M059J (cell line): ENCODE results near the gene DCBLD1. TPM values are rescaled to one million over a fixed set of nuclear protein-coding genes. Genes with fewer than 3 reads are reported as not detected.

ENCODE experiments used
- DNase-seq: peaks from one replicate; pipeline ENCODE4 v3.0.0-alpha.2; 2012; ENCODE audit warnings: low read depth
- total RNA-seq: library from RNA; depleted of rRNA; stranded (reverse); fragments of >200 nt; shearing (Covaris generic); gene quantifications from 2 replicates; pipeline ENCODE4 v1.2.3, GENCODE V29; 2014

Gene DCBLD1
- total RNA-seq, 1 experiment from 2014 or later, result 51.6 TPM

DNA sequence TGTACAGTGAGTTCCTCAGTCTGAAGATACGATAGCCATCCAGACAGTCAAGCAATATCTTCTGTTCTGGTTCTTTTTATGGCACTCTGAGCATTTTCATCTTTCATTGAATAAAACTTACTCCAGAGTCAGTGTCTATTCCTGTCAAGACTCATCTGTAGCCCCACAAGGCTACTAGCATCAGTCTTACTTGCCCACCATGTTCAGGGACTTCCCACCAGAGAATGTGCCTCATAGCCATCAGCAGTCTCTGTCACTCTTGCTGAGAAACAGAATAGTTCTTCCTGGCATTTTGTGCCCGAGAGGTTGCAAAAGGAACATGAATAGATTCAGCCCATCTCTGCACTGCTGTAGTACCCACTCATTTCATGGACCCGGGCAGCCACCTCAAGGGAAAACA, 12.7 kb upstream of the DCBLD1 start:
- no peak for DNase-seq

DNA sequence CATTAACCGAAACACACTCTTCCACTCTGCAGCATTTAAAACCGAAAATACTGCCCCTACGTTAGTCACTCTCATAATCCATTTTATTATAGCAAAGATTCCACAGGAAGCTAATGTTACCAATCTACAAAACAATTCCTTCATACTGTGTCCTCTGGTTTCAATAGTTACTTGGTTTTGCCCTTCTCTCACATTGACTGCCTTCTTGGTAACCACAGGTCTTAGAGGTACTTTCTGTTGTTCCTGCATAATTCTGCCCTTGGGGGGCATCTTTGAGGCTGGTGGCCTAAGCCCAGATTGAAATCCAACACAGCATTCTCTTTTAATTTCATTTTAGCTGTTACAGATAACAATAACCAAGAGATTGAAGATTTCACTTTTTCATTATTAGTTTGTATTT, 9.8 kb upstream of the DCBLD1 start:
- DNase-seq, result no peak

DNA sequence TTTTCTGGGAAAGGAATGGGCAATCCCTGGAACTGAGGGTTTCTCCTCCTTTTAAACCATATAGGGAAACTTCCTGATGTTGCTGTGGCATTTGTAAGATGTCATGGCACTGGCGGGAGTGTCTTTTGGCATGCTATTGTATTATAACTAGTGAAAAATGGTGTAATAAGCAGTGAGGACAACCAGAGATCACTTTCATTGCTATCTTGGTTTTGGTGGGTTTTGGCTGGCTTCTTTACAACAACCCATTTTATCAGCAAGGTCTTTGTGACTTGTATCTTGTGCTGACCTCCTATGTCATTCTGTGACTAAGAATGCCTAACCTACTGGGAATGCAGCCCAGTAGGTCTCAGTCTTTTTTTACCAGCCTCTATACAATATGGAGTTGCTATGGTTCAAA, 9.1 kb upstream of the DCBLD1 start:
- no peak for DNase-seq

- no peak for DNase-seq
Measured at GRCh38 chr6:117477988-117478852, 4.3 kb upstream of the DCBLD1 start.

GRCh38 chr6:117478853-117479231, 3.6 kb upstream of the DCBLD1 start:
- no peak for DNase-seq

DNA sequence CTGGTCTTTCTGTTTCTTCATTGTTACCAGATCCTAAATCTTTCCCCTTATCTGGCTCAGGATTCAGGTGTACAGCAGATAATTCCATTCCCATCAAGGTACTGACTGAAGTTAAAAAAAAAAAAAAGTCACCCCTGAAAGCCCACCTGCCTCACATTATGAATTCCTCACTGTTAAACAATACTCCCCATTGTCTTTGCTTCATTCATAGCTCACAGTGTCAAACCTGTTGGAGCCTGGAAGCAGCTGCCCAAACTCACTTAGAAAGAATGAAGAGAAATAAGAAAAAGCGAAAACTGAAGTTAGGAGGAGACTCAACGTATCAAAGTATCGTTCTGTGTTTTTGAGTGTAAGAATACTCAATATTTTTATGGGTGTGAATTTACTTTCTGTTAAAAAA, 1.8 kb upstream of the DCBLD1 start:
- no peak for DNase-seq

- DNase-seq, result no peak
Measured at GRCh38 chr6:117481278-117481925, 1.1 kb upstream of the DCBLD1 start.

- DNase-seq, result no peak
Measured at GRCh38 chr6:117481926-117482239, 591 bp upstream of the DCBLD1 start.

DNA sequence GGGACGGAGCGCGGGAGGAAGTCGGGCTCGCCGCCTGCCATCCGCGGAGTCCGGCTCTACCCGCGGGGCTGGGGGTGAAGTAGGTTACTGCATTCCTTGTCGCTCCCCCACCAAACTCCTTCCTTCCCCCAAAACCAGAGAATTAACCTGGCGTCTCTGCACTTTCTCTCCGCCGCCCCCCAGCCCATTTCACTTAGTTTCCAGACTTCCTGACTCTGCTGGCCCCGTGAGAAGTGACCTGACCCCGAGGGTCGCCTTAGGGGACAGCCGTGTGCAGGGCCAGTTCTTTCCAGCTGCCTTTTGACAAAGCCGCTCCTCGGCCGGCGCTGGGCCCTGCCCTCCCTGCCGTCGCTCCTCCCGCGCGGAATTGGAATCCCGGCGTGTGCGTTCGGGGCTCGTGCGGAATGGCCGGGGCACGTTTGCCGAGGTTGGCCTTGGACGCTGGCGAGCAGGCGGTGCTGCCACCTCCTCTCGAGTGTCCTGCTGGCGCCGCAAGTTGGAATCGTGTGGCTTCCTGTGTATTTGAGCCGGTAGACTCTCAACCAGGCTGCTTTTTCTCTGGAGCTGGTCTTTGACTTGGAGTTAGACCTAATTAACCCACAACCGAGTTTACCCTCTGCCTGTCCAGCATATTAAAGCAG, 650 bp downstream of the DCBLD1 start:
- DNase-seq, result peak; percentile 55

GRCh38 chr6:117483645-117484016, 1.2 kb downstream of the DCBLD1 start:
- peak; percentile 42 for DNase-seq

DNA sequence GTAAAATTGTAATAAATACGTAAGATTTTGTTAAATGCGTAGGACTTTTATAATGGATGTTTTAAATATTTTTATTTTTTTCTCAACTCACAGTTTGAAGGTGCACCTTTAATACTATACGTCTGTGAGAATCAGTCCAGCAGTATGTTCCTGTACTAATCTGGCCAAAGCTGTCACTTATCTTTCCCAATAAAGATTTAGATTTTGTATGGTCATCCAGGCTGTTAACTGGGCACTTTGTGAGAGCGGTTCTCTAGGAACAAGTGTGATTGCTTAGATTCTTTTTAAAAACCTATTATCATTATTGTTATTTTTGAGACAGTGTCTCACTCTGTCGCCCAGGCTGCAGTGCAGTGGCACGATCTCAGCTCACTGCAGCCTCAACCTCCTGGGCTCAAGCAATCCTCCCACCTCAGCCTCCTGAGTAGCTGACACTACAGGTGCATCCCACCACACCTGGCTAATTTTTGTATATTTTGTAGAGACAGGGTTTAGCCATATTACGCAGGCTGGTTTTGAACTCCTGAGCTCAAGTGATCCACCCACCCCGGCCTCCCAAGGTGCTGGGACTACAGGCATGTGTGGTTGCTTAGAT, 1.7 kb downstream of the DCBLD1 start:
- no peak for DNase-seq

DNA sequence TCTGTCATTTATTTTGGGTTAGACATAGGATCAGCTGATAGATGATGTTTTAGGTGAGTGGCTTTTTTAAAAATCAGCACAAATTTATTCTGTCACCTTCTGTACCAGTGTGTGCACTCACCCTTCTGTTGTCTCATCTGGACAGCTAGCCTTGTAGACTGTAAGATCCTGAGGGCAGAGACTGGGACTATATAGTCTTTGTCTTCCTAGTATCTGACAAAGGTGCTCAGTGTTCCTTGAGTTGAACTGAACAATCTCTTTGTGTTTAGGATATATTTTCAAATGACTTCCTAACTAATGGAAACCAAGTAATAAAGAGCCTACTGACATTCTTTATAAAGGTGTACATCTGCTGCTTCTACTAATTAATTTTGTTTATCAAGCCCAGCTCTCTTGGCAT, 3.0 kb downstream of the DCBLD1 start:
- DNase-seq, result no peak

GRCh38 chr6:117487821-117488220, 5.3 kb downstream of the DCBLD1 start:
- DNase-seq, result no peak

GRCh38 chr6:117489003-117489402, 6.5 kb downstream of the DCBLD1 start:
- no peak for DNase-seq

GRCh38 chr6:117491916-117492315, 9.4 kb downstream of the DCBLD1 start:
- no peak for DNase-seq

DNA sequence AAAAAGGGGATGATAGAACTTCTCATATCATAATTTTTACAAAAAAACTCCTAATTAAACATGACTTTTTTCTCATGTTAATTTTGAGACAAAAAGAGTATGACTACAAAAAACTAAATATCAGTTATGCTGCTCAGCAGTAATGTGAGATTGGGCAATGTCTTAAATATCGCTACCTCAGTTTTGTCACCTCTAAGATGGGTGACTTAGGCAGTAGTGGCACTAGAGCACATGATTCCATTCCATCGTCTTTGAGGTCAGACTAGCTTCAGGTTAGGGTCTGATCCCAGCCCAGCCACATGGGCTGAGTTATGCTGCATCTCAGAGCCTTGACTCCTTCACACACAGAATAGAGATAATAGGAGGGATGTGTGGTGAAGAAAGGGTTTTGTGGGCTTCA, 11.0 kb downstream of the DCBLD1 start:
- DNase-seq, result no peak

DNA sequence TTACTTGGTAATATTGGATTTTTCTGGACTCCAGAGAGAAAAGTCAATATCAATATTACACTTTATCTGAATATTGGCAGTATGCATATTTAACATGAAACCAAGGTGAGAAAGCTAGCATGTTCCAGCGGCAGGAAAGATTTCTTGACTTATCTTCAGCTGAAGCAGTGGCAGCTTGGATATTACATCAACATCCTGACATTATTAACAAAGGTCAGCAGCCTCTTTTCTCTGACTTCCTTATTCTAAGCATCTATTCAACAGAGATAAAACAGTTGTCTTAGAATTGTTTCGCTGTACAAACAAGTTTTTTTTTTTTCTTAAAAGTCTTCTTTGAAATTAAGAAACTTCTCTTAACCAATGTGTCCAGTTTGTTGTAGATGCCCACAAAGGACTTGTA, 11.8 kb downstream of the DCBLD1 start:
- DNase-seq, result no peak

DNA sequence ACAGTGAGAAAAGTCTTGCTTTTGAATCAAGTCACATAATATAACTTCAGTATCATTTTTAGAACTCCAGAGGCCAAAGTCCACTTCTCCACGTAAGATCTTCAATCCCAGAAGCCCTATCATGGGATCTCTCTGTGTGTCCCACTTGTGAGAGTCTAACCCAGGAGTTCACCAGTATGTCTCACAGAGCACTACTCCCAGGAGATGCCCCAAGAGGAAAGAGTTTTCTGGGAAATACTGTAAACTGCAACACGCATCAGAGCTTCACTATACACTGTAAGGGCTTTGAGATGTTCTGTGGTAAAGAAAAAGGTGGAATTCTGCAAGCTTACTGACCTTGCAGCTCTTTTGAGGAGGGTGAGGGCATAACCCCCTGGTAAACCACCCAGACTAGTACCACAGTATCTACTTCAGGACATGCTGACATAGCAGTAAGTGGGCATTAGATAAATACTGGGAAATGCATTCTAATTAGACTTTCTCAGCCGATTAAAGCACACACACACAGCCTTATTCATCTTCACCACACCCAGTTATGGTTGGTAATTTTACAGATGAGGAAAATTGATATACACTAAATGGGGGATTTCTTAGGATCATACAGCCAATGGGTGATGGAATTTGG, 12.3 kb downstream of the DCBLD1 start:
- DNase-seq, result no peak

DNA sequence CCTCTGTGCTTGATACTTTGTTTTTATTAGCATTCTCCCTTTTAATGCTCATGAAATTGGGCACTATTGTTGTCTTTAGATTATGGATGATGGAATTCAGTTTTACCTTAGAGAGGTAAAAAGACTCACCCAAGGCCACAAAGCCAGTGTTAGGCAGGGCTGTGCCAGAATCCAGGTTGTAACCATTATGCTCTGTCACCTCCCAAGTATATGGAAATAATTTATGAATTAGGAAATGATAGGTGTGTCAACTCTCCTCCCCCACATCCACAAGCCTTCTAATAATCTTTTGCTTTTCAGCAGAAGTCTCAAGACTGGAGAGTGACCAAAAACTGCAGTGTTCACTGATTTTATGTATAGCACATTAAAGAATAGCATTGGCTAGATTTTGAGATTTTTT, 13.0 kb downstream of the DCBLD1 start:
- DNase-seq, result no peak

DNA sequence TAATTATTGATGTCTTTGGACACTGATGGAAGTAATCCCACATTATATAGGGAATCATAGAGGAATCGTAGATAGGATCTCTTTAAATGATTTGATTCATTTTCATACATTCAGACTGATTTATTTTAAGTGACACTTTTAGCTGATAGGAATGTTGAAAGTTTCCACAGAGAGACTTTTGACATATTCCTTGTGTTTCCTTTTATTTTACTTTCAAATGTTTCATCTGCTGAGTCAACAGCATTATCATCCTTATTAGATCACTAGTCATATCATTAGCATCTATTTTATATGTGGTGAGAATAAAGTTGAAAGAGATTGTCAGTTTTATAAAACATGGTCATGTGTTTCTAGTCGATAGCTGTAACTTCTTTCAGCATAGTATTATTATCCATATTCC, 13.4 kb downstream of the DCBLD1 start:
- peak; percentile 38 for DNase-seq

DNA sequence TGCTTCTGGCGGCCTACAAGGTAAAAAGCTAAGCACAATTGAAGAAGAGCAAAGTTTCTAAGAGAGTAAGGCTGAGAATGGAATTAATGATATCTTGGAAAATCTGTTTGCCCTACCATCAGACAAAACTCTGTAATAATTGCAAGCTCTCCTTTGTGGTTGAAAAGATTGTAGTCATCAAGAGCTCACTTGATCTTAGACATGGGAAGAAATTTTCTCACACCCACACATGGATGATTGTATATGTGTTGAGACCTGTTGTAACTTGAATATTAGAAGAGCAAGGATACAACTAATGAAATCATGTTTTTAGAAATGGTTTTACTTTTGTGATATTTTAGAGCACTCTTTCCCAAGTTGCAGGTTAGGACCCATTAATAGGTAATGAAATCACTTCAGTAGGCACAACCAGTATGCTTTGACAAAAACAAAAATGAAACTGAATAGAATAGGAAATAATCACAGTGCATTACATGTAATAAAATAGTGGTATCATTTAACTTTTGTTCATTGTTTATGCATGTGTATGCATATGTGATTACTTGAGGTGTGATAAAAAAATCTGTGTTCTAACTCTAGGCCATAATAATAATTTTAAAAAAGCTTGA, 14.0 kb downstream of the DCBLD1 start:
- DNase-seq, result peak; percentile 63

GRCh38 chr6:117497237-117497636, 14.8 kb downstream of the DCBLD1 start:
- no peak for DNase-seq
